NCI-H2029 (cell line): ENCODE measurements around the gene TFF3.

Experiments
- DNase-seq: peaks from one replicate; lab custom pipeline; 2025; lab: John Stamatoyannopoulos, UW

TFF3 gene

DNA sequence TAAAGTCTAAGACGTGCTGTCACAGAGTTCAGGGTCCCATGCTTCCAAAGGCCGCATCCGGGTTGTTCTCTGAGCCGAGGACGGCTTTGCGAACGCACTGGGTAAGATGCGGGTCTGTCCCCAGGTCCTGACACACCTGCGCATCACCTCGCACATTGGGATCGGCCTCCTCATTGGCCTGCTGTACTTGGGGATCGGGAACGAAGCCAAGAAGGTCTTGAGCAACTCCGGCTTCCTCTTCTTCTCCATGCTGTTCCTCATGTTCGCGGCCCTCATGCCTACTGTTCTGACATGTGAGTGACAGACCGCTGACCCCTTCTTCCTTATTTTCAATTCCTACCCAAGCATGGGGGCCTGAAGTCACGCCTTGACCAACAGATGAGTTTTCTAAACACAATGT is 25.3 kb downstream of the TFF3 start:
- DNase-seq, result no peak

DNA sequence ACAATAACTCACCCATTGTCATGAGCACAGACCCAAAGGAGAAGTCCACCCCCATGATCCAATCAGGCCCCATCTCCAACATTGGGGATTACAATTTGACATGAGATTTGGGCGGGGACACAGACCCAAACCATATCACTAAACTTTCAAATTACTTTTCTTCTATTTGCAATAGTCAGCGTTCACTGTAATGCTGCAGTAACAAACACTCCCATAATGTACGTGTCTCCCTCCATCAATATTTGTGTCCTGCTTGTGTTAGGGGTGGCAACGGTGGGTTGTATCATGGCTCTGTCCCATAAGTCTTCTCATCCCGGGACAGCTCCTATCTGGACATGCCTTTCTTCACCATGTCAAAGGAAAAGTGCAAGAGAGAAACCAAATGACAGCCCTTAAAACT is 26.2 kb downstream of the TFF3 start:
- no peak for DNase-seq

DNA sequence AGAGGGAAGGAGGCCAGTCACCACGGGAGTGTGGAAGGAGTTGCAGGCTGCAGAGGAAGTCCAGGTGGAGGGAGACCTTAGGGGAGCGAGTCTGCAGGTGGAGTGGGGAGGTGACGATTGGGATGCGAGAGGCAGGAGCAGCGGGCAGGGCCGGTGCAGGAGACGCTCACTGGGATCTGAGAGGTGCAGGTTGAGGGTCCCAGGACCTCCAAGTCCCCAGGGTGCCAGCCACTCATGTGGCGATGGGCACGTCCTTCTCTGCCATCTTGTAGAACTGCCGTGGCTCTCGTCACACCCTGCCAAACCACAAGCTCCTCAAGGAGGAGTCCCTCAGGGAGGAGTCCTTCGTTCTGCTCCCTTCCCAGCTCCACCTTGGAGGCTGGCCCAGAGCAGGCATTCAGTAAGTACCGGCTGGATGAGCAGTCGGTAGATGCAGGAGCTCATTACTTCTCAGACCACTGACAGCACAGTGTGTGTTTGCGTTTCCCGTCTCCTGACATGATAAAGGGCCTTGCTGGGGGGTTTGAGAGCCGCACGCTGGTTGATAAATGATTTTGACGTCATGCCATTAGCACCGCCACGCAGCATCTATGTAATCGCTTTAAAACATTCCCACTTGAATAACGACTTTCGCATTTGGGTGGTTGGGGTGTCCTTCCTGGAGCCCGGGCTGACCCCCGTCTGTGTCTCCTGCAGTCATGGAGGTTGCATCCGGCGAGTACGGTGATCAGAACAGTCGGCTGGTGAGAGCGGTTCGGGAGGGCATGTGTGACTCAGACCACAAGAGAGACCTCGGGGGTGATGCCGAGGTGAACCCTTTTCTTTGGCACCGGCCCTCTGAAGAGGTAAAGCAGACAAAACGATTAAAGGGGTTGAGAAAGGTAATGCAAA is 27.8 kb downstream of the TFF3 start:
- no peak for DNase-seq

DNA sequence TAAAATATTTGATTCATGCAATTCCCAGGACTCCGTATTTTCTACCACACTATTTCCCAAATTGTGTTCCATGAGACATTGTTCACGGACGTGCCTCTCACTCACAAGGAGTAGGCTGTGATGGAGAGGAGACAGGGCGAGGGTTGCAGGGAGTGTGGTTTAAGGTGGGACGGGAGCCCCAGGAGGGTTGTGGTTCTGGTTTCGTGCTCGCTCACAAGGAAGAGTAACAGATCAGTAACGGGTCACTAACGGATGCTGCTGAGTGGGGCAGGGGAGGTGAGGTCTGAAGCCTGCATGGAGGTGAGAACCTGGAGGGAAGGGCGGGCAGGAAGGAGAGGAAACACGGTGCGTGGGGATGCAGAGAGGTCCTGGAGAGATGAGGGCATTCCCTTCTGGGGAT is 28.8 kb downstream of the TFF3 start:
- DNase-seq, result no peak

DNA sequence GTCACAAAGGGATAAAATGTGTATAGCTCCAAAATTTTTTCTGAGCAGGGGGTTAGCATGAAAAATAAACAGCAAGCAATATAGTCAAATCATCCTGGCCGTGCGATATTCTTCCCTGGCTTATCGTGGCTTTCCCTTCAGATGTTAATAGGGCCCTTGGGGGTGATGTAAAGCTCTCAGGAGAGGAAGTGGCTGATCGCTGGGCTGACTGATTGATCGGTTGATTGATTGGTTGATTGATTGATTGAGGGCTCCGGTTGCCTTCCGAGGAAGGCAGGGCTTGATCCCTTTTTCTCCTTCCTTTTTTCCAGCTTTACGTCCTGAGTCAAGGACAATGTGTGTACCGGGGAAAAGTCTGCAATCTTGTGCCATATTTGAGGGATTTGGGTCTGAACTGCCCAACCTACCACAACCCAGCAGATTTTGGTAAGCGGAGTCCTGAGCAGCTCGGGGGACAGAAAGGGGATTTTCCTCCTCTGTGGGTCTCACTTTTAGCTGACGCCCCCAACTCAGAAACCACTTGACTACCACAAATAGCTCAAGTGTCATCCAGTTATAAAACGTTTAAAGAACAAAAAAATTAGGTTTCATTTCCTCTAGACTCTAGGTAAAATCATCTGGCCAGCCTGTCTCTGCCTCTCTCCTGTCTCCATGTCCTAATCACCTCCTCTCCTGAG is 29.5 kb downstream of the TFF3 start:
- no peak for DNase-seq

DNA sequence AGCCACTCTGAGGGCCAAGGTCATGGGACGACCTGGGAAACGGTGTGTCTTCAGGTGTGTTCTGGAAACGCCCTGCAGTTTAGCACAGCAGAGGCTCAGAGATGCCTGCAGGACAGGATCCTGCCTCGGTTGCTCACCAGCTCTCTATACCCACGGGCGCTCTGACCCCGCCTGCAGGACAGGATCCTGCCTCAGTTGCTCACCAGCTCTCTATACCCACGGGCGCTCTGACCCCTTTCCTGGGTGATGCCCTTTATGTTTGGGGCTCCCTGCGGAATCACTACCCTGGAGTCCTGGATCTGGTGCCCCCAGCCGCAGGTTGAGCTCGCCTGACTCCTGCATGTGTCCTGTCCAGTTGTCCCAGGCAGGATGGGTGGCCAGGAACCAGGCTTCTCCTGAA is 32.5 kb downstream of the TFF3 start:
- no peak for DNase-seq

DNA sequence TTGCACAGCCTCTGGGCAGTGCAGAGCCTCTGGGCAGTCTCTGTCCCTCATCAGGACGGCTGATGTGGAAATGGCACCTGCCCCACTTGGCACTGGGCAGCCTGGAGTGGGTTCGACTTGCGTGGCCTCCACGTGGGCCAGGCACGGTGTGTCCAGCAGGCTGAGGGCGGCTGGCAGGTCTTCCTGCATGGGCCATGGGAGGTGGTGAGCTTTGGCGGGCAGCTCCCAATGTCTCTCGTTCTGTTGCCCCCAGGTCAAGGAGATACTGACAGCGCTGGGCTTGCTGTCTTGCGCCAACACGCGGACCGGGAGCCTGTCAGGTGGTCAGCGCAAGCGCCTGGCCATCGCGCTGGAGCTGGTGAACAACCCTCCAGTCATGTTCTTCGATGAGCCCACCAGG is 33.2 kb downstream of the TFF3 start:
- DNase-seq, result no peak

DNA sequence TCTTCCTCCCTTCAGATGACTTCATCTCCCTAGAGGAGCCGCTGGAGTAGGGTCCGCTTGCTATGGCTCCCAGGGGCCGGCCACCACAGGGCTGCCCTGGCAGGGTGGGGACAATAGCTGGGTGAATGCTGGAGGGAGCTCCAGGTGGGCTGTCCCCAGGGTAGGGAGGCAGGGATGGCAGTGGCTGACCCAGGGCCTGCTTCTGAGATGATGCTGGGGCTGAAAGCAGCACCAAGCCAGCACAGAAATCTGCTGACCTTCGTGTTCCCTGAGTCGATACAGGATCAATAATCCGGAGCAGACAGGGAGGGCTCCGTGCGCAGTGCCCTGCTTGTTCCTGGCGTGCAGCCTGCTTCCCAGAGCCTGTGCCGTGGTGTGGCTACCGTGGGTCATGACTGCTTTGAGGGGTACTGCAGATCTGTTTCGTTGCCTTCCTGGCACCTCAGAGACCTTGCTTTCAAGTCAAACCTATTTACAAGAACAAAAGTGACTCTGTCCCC is 34.0 kb downstream of the TFF3 start:
- no peak for DNase-seq

DNA sequence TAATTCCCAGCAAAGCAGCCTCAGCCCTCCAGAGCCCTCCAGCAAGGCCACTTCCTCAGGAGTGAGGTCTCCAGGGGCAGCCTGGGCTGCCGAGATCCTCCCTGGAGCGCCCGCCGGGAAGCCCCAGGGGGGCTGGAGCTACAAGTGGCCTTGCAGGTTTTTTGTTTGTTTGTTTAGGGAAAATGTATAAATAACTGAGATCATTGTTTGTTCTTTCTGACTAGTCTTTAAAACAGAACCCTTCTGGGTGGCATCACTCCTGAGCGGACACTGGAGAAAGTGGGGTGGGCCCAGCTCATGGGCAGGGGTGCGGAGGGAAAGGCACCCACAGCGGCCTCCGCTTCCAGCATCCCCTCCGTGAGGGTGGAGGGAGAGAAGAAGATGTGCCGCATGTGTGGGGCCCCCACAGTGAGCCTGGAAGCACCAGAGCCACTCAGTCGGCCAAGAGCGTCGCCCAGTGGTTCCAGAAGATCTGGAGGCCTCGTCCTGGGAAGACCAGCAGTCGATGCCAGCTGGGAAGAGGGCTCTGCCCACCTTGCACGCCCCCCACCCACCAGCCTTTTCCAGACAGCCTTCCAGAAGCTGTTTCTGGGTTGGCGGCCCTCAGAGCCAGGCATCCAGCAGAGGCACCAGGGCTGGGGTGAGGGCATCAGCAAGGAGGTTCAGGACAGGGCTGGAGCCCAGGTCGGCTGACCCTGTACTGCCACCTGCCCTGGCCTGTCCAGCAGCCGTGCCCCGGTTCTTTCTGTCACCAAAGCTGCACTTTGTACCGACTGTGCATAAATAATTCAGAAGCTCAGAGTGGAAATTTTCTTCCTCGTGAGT is 34.6 kb downstream of the TFF3 start:
- no peak for DNase-seq

DNA sequence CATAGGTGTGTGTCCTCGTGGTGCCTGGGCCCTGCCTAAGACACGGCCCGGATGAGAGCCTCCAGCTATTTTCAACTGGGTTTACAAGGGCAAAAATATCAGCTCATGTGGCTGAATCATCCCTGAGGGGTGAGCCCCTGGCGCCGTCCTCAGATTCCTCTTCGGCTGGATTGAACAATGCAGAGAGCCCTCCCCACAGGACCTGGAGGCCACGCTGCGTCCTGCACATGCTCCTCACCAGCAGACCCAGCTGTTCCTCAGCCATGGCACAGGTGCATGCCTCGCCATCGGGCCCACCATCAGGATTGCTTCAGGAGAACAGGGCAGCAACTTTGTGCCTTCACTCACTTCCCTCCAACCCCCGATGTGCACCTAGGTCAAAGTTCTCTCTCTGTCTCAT is 35.3 kb downstream of the TFF3 start:
- no peak for DNase-seq

DNA sequence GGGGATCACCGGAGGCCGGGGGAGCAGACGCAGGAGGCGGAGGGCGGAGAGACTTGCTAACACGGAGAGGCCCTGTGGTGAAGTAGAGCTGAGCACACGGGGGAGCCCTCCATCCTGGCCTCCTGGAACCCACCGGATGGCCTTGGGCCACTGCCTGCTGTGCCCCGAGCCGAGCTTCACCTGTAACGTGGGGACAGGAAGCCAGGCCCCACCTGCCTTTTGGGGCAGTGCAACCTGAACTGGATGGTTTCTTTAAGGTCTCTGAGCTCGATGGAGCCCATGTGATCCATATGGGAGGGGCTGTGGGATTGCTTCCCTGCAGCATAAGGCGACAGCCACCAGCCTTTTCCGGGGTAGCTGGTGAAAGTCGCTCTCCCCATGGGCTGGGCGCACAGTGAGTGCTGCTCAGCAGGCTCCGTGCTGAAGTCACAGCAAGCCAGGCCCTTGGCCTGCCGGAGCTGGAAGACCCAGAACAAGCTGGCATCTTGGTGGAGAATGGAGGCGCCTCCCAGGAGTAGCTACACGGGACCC is 35.8 kb downstream of the TFF3 start:
- no peak for DNase-seq

DNA sequence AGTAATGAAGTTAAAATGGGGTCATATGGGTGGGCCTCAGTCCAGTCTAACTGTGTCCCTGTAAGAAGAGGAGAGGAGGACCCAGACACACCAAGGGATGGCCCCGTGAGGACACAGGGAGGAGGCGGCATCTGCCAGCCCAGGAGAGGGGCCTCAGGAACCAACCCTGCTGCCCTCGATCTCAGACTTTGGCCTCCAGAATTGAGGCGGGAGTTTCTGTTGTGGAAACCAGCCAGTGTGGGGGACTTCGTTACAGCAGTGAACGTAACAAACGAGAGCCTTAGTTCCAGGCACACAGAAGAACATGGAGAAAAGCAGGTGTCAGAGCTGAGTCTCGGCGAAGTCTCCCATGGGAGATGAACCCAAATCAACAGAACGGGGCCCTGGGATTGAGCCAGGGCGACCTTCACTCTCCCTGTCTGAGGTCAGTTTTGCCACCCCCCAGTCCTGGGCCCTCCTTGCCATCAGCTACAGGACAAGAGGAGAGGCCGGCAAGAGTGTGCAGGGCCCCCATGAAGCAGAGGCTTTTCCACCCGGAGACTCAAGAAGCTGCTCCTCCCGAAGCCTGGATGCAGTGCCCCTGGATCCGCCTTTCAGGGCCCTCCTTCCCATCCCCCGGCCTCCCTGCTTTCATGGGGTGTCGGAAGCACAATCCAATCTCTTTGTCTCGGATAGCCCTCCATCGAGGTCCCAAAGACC is 36.6 kb downstream of the TFF3 start:
- no peak for DNase-seq

DNA sequence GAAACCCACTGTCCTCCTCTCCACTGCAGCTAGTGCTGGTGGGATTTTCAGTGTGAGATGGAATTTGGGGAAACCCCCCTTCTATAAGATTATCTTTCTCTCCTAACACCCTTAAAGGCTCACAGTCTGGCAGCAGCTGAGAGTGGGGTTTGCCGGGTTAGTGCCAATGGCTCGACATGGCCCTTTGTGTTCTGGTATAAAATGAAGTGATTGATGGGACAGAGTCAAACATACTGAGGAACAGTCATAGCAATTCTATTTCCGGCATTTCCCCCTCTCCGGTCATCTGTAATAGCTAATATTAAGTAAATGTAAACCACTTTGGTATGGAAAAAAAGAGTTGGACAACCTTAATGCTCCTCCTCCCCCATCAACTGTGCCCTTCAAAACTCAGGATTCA is 37.6 kb downstream of the TFF3 start:
- no peak for DNase-seq

DNA sequence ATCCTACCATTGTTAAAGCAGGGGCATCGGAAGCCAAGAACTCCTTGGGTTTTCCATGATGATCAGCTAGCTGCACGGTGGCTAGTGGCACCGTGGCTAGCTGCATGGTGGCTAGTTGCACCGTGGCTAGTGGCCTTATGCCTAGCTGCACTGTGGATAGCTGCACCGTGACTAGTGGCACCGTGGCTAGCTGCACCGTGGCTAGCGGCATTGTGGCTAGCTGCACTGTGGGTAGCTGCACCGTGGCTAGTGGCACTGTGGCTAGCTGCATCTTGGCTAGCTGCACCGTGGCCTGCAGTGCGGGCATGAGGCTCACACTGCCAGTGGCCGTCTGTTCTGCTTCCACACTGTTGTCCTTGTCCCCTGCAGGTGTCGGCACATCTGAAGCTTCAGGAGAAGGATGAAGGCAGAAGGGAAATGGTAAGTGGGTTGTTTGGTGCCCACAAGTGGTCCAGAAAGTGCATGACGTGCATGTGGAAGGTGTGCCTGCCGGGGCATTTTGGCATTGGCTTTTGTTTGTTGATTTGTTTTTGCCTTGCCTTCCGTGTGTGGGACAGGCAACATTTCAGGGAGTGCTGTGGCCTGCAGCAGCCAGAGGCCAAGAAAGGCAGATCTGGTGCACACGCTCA is 38.6 kb downstream of the TFF3 start:
- no peak for DNase-seq

DNA sequence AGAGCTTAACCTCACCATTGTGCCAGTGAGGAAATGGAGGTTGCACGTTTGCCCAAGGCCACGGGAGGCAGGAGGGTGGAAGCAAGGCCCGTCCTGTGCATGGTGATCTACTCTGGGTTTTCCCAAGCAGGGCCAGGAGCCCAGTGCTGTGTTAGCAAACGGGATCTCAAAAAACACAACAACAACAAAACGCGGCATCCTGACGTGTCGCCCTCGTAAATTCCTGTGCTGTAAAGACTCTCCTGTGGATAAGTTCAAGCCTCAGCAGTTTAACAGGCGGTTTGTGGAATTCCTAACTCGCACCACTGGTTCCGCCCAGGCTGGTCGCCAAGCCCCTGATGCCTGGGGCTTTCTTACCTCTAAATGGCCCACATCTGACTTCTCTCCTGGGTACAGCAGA is 39.1 kb downstream of the TFF3 start:
- no peak for DNase-seq

DNA sequence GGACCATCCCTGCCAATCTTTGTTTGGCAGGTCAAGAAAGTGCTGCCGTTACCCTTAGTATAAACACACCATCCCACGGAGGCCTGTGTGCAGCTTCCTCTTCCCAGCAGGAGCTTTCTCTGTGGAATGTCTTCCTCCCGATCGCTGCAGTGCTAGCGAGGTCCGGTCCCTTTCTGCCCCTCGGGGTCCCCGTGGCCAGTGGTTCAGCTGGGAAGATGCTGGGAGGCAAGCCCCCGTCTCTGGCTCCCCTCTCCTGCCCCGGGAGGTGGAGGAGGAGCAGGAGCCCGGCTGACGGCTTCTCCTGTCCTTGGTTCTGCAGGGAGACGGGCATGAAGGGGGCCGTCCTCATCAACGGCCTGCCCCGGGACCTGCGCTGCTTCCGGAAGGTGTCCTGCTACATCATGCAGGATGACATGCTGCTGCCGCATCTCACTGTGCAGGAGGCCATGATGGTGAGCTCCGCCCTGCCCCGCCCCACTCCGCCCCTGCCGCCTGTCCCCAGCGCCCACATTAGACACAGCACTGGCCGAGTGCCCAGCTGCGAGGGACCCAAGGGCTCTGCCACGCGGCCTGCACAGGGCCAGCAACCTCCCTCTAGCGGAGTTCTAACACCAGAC is 42.1 kb downstream of the TFF3 start:
- no peak for DNase-seq

DNA sequence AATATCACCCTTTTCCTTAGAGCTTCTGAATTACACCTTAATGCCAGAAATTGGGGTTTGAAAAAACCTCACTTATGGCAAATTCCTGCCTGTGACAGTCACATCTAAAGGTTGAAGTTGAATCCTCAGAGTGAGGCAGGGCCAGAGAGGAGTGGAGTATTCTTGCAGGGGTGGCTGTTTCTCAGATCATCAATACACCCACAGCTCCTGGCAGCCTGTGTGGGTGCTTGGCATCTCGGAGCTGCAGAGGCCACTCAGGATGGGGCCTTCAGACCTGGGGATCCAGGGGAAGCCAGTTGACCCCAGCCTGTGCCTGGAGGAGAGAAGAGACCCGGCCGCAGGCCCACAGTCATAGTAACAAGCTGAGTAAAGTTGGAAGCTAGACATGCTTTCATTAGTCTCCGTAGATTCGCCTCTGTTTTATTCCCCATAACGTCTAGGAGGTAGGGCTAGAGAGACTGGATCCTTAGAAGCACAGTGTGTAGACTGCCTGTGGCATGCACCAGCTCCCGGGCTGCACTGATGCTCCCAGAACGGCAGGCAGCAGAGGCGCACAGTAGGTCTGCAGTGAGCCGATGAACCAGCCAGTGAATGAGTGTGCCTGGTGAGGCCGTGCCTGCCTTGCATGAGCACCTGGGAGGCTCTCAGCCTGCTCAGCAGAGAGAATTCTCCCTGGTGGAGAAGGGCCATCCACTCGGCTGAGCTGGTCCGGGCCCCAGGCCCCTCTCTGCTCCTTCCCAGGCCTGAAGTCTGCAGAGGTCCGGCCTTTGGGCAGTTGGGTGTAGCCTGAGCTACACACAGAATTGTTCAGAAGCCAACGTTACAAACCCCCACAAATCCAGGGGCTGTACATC is 42.9 kb downstream of the TFF3 start:
- no peak for DNase-seq

DNA sequence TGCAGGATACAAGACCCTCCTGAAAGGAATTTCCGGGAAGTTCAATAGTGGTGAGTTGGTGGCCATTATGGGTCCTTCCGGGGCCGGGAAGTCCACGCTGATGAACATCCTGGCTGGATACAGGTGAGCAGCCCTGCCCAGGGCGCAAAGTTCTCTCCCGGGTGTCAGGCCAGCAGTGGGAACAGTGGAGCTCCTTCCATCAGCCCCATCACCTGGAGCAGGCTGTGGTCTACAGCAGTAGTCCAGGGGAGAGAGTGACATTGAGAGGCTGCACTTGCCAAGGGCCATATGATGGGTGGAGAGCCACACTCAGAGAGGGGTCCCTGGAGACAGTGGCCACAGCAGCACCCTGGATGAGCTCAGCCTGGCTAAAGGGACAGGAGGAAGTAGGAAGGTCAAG is 44.1 kb downstream of the TFF3 start:
- no peak for DNase-seq

DNA sequence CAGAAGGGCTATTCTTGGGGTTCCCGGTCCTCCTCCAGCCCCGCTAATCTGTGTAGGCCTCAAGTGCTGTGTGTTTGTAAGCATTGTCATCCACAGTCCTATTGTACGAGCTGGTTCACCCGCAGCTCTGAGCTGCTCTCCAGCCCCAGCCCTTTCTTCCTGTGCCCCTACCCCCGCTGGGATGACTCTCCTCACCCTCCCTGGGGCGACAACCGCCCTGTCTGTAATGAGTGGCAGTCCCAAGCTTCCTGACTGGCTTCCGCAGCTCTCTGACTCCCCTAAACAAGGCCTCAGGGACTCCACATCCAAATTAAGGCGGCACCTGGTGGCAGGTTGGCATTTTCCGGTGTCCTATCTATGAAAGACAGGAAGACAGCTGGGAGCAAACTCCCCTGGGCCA is 45.8 kb downstream of the TFF3 start:
- no peak for DNase-seq
